OCI-LY1 (cell line): ENCODE measurements around the gene COX6A1.

Experiments
- EZH2 ChIP-seq: fragments of 200-600 bp; sonication (generic), shearing (Covaris generic); IDR thresholded peaks from 2 replicates; pipeline ENCODE4 v1.8.0; 2017; ENCODE audit warnings: borderline replicate concordance, mixed run types, mild to moderate bottlenecking, antibody characterized with exemption, low read length, moderate library complexity, mixed read lengths
- TF ChIP-seq, protein P1 (sequence below): fragments of 200-600 bp; sonication (generic), shearing (Covaris generic); IDR thresholded peaks from 2 replicates; pipeline ENCODE4 v1.5.1; 2017; ENCODE audit warnings: mild to moderate bottlenecking, antibody characterized with exemption, low read length, moderate library complexity, mixed read lengths

DNA sequence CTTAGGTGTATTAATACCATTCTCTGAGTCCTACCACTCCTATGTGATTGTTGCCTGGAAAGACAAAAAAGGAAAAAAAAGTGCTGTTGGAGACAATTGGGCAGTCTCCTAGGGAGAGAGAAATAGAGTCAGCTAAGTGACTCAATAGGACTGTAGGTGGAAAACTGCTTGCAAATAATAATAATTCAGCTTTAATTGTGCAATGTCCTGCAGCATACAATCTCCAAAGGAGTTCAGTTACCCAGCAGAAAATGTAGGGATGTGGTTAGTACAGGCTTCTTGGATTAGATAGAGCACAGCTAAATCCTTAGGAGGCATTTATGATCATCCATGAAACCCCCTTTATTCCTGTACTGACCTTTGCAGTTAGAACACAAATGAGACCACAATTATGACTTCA is 34.6 kb downstream of the COX6A1 start:
- TF ChIP-seq, protein P1, sequence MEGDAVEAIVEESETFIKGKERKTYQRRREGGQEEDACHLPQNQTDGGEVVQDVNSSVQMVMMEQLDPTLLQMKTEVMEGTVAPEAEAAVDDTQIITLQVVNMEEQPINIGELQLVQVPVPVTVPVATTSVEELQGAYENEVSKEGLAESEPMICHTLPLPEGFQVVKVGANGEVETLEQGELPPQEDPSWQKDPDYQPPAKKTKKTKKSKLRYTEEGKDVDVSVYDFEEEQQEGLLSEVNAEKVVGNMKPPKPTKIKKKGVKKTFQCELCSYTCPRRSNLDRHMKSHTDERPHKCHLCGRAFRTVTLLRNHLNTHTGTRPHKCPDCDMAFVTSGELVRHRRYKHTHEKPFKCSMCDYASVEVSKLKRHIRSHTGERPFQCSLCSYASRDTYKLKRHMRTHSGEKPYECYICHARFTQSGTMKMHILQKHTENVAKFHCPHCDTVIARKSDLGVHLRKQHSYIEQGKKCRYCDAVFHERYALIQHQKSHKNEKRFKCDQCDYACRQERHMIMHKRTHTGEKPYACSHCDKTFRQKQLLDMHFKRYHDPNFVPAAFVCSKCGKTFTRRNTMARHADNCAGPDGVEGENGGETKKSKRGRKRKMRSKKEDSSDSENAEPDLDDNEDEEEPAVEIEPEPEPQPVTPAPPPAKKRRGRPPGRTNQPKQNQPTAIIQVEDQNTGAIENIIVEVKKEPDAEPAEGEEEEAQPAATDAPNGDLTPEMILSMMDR: no peak
- TF ChIP-seq EZH2: no peak
